ENCODE data around the gene N4BP2.

DNA sequence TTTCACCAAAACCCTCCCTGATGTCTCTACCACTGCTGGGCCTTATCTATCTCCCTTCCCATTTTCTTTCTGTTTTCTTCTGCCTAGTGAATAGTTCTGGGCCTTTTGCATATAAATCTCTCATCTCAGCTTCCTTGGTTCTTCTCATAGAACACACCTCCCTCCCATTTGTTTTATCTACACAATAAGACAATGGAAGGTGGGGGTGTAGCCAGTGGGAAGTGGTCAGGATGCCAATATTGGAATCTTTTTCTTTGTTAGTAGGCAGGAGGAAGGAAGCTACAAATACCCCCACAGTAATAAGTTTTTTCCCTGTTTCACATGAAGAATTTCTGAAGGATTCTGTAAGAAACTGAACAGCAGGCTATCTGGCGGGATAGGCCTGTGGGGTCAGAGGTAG lies 109.3 kb downstream of the N4BP2 start:
- no peak for TF ChIP-seq CTCF (IDR thresholded peaks at IDR 0.05; ENCODE audit: control extremely low read depth in 1 of 3, insufficient read depth in 1 of 3, low read depth in 1 of 3, low read length in 3 of 3)
- no peak for TF ChIP-seq SIN3A (conservative IDR thresholded peaks at IDR 0.05 in 1 of 2, IDR thresholded peaks at IDR 0.05 in 1 of 2; ENCODE audit: low read depth in 1 of 2, low read length in 2 of 2)
- no peak for TF ChIP-seq TCF12 (IDR thresholded peaks at IDR 0.05; ENCODE audit: low read depth, low read length)
- no peak for TF ChIP-seq POLR2A (IDR thresholded peaks at IDR 0.05; ENCODE audit: control extremely low read depth in 1 of 2, low read depth in 2 of 2, low read length in 2 of 2)
- no peak for TF ChIP-seq SUZ12 (IDR thresholded peaks at IDR 0.05; ENCODE audit: low read length)
- TF ChIP-seq SP2 (IDR thresholded peaks at IDR 0.05; ENCODE audit: low read length), result no peak
- TF ChIP-seq TAF7 (optimal IDR thresholded peaks at IDR 0.05; ENCODE audit: borderline replicate concordance, low read depth, low read length), result no peak
